ENCODE results near the gene TMPRSS4.
A peak's percentile ranks its signal among the peaks of the same experiment; 100 is the strongest.

Gene TMPRSS4

DNA sequence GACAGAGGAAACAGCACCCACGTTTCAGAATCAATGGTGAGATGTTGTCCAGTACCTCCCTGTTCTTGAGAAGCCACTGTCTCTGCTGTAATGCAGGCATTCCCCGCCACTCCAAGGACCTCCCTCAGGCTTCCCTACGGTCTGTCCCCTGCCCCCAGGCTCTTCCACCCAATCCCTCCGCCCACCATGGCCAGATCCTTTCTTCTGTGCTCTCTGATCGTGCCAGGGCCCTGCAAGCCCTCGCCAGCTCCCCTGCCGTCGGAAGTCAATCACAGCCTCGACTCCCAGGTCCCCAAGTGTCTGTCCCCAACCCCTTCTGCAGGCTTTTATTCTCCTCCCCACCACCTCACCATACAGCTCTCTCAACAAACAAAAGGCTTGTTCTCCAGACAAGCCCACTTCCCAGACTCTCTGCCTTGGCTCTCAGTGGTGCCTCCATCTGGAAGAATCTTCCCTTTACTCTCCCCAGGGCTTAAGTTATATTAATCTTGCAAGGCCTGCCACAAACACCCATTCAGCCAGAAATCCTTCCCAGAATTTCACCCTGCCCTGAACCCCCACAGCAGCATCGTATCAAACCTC lies 62.1 kb downstream of the TMPRSS4 start:
- no peak for DNase-seq

- DNase-seq: no peak
These were observed 62.7 kb downstream of the TMPRSS4 start for GRCh38 chr11:118139578-118139977.

GRCh38 chr11:118142081-118142480 lies 65.2 kb downstream of the TMPRSS4 start:
- DNase-seq: peak in 1 of 2 donors; percentile 26

- peak; percentile 17 to 64 for DNase-seq
These were observed 65.9 kb downstream of the TMPRSS4 start for GRCh38 chr11:118142809-118143208.

DNA sequence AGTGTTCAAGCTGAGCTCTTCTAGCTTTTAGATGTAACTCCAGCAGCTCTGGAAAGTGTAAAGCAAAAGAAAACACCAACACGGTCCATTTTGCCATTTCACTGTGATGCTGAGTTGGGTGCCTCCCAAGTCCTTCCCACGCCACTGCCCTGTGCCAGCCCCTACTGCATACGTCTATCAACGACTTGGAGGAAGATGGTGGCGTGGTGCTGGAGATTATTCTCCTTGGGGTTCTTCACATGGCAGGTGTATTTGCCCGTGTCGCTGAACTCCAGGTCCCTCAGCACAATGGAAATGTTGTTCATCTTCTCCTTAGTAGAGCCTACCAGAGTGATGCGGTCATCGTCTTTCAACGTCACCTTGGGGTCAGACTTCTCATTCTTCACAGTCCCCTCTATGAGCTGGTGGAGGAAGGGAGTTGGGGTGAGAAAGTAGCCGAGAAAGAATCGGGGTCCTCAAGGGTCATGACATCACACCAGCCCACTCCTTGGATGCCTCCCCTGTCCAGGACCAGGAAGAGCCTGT lies 66.8 kb downstream of the TMPRSS4 start:
- DNase-seq: no peak

DNA sequence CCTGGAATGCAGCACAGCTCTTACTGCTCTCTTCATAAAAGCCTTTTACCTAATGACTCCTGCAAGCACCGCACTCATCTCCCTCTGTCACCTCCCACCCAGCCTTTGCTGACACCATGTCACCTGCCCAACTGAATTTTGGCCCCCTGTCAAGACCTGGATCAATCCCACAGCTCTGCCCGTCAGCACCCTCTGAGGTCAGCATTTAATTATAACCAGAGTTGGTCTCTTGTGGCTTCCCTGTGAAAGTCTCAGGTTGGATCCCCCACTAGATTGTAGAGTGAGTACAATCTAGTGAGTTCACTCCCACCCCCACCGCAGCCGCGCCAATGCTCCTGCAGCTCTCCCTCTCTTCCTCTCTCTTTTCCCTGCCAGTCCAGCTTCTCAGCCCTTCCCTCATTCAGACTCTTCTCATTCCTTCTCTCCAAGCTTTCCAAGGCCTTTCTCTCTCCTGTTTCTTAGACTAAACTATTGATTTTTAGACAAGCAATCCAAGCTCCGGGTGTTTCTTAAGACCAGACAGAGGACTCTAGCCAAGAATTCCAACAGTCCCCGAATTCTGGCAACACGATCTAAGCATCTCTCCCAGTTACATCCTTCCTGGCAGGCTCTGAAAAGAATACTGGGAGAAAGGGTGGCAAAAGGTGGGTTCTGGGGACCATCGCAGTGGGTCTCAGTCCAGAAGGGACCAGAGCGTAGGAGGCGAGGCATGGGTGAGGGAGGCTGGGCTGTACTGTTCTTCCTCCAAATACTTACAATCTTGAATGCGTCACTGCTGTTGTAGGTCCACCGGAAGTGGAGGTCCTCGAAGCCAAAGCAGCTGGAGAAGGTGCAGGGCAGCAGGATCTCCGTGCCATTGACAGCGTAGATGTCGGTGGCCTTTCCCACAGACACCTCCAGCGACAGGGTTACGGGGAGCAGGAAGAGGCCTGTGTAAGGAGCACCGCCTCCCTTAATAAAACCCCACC lies 67.7 kb downstream of the TMPRSS4 start:
- DNase-seq: no peak

GRCh38 chr11:118145285-118146227 lies 68.7 kb downstream of the TMPRSS4 start:
- peak; percentile 82 to 90 for DNase-seq

GRCh38 chr11:118146554-118146953 lies 69.7 kb downstream of the TMPRSS4 start:
- DNase-seq: no peak

GRCh38 chr11:118147502-118147901 lies 70.6 kb downstream of the TMPRSS4 start:
- no peak for DNase-seq

- DNase-seq: no peak
These were observed 71.4 kb downstream of the TMPRSS4 start for GRCh38 chr11:118148240-118148639.

- no peak for DNase-seq
These were observed 72.0 kb downstream of the TMPRSS4 start for GRCh38 chr11:118148856-118149255.

GRCh38 chr11:118149493-118149892 lies 72.6 kb downstream of the TMPRSS4 start:
- no peak for DNase-seq

GRCh38 chr11:118151431-118151830 lies 74.6 kb downstream of the TMPRSS4 start:
- no peak for DNase-seq

DNA sequence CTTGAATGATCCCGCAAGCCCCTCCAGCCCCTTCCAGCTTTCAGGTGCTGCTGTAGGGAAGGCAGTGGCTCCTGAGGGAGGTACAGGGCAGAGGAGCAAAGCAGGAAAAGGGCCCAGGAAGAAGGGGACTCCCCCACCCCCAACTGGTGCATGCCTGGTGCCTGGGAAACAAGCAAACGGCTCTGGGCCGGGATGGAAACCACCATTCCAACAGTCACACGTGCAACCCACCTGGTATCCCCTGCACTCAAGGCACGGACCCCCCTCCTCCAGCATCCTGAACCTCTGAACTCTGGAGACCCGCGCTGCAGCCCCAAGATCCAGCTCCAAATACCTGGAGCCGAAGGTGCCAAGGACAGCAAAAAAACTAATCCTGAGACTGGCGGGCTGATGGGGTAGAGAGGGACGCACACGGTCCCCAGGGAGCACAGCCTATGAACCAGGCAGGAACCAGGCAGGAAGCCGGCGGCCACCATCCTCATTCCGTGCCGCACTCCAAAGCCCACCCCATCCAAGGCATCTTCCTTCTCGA lies 75.2 kb downstream of the TMPRSS4 start:
- no peak for DNase-seq

DNA sequence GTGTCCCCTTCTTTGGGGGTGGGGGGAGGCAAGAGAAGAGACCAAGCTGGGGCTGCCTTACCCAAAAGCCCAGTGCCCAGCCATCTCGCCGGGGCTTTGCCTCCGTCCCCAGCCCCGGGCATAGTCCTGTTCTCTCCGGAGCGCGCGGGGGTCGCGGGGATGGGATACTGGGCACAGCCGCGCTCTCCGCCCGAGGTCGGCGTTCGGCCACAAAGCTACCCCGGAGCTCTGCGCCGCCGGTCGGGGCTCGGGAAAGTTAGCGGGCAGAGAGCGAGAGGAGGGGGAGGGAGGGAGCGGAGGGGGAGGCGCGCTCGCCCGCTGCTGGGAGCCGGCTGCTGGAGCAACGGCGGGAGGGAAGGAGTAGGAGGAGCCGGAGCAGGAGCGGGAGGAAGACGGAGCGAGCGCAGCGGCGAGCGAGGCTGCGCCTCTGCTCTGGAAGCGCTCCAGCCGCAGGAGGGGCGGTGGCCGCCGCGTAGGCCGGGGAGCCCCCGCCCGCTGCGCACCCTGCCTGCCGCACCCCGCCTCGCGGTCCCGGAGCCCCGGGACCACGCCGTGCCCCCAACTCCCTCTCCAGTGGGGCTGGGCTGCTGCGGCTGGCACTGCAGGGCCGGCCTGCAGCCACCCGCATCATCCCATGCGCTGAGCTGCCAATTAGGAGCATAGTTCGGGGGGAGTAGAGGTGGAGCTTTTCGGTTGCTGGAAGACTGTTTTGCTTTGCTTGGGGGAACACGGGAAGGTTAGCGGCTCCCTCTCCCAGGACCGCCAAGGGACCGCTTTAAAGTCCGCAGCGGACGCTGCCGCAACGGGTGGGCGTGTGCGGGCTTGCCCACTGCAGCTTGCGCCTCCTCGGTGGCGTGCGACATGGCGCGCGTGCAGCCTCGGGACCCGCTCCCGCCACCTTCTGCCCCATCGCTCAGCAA lies 75.9 kb downstream of the TMPRSS4 start, which contains the start of gene SCN4B:
Gene SCN4B (minus strand): TSS at position 272 of the 920 bp plus-strand sequence. CDS start 150 bp downstream, at position 122.
- DNase-seq: peak in 1 of 2 donors; percentile 21

DNA sequence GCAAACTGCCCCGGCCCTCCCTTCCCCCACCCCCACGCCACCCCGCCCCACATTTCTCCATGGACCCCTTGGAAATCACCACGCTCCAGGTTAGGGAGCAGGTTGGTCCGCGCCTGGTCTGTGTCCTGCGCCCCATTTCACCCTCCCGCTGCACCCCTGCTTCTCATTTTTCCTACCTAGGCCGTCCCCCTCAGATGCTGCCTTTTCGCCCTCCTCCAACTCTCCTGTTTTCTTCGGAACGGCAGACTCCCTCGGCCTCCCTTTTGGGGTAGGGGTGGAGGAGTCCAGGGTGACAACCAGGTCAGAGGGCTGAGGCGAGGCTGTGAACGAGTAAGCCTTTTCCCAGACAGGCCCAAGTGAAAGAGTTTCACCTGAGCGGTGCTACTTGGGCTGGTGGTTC lies 76.6 kb downstream of the TMPRSS4 start:
- no peak for DNase-seq

DNA sequence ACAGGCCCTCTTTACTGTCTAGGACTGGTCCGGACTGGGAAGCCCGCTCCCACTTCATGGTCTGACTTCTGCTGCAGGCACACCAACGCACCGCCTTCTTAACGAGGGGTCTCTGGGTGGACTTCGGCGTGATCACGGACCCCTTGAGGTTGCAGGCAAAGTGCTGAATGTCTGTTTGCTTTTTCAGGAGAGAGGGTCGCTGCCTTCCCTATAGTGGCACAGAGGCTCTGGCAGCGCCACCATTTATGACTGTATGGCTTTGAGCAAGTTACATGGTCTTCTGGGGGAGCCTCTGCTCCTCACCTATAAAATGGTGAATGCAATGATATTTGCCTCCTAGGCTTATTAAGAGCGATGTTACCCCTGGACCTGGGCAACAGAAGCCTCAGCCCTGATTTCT lies 77.1 kb downstream of the TMPRSS4 start:
- no peak for DNase-seq

DNA sequence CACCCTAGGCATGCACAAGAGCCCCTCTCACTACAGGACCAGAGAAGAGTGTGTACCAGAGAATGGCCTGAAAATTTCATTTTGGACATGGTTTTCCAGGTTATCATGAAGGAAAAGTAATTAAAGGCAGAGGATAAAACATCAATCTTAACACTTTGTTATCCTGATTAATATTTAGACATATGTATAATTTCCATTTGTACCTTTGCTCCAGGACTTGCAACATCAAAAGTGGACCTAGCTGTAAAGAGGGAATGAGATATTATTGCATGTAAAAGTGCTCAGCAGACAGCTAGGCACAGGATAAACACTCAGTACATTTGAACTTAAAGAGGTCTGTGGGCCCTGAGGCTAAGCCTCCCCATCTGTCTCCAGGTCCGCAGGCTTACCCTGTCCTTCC lies 77.8 kb downstream of the TMPRSS4 start:
- no peak for DNase-seq

DNA sequence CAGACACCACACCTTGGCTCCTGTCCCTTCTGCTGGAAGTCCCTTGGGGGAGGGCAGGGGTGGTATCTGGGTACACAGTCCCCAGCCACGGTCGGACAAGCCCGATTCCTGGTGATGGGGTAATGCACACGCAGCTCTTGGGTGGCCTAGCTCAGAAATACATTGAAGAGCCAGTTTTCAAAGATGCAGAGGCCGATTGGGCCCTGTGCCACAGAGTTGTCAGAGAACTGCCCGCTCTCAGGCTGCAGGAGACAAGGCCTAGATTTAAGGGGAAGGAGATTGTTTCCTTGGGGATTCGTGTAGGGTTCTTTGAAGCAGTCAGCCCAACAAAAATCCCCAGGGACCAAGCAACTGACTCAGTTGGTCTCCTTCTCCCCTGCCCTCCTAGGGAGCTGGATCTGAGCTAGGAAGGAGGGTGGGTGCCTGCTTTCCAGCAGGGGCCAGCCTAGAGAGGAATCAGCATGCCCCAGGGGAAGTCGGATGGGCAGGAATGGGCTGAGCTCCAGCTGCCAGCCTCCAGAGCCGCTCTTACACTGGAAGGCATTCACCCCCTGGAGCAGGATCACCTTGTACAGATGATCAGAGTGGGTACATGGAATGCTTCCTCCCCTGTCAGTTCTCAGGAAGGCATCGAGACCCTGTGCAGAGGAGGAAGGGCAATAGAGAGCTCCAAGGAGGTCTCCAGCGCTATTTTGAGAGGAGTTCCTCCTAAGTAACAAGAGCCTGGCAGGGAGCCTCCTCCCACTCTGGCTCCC lies 79.1 kb downstream of the TMPRSS4 start:
- DNase-seq: no peak

DNA sequence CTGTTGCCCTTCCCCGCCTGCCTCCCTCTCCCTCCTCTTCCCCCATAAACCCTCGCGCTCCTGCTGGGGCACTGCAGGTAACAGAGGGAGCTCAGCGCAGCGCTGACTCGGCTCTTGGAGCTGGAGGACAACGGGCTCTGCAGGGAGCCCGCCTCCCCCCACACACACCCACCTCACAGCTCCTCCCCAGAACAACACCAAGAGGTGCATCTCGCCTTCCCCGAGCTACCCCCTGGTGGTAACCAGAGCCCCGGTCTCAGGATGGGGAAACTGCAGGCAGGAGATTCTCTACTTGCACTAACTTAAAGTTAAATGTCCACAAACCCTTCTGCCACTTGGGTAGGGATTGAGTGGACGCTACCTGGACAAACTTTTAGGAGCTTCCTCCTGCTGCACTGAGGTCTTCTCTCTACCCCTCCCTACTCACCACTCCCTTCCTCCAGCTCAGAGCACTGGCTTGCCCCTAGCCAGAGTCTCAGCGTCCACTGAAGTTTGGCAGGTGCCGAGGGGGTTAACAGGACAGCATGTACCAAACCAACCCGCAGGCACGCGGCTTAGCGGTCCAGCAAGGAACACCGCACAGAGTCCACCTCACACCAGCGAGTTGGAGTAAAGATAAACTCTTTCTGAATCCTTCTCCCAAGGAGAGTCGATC lies 79.8 kb downstream of the TMPRSS4 start:
- peak in 1 of 2 donors; percentile 22 for DNase-seq
